GM23338 (cell line): ENCODE results near the gene NTM. TPM values are rescaled to one million over a fixed set of nuclear protein-coding genes. Genes with fewer than 3 reads are reported as not detected.

Experiments
- ATAC-seq: fragments of 200-7000 bp; cut with Tn5 transposase; 3 replicates; pipeline ENCODE4 v1.9.1; 2020
- DNase-seq: peaks from one replicate; pipeline ENCODE4 v3.0.0-alpha.2; 2015; ENCODE audit warnings: low spot score
- H2AFZ ChIP-seq: fragments of 200-600 bp; sonication (generic); 2 replicates; pipeline ENCODE4 v1.8.0; 2016; ENCODE audit warnings: antibody characterized with exemption, mild to moderate bottlenecking, moderate library complexity
- H3F3A ChIP-seq: fragments of 200-600 bp; sonication (generic); replicated peaks from 2 replicates; pipeline ENCODE4 v1.8.0; 2017; ENCODE audit warnings: antibody characterized with exemption, mixed run types, low read depth
- H3K27ac ChIP-seq: fragments of 200-600 bp; sonication (generic); 2 replicates; pipeline ENCODE4 v1.6.1; 2016; ENCODE audit warnings: low read depth
- H3K27me3 ChIP-seq: fragments of 200-600 bp; sonication (generic); 2 replicates; pipeline ENCODE4 v1.8.0; 2016; ENCODE audit warnings: mild to moderate bottlenecking, mixed run types, moderate library complexity; ENCODE audit not compliant: insufficient read depth
- H3K36me3 ChIP-seq: fragments of 200-600 bp; sonication (generic); 2 replicates; pipeline ENCODE4 v1.8.0; 2016; ENCODE audit warnings: mild to moderate bottlenecking; ENCODE audit not compliant: insufficient read depth
- H3K4me1 ChIP-seq: fragments of 200-600 bp; sonication (generic); 2 replicates; pipeline ENCODE4 v1.8.0; 2016; ENCODE audit warnings: mild to moderate bottlenecking, moderate library complexity; ENCODE audit not compliant: insufficient read depth
- H3K4me2 ChIP-seq: fragments of 200-600 bp; sonication (generic); 2 replicates; pipeline ENCODE4 v1.7.1; 2017; ENCODE audit warnings: mixed run types
- H3K4me3 ChIP-seq: fragments of 200-600 bp; sonication (generic); 2 replicates; pipeline ENCODE4 v1.6.1; 2016; ENCODE audit warnings: mixed run types
- H3K79me2 ChIP-seq: fragments of 200-600 bp; sonication (generic); replicated peaks from 2 replicates; pipeline ENCODE4 v1.8.0; 2017; ENCODE audit warnings: mild to moderate bottlenecking; ENCODE audit not compliant: insufficient read depth
- H3K9me2 ChIP-seq: fragments of 200-600 bp; sonication (generic); 2 replicates; pipeline ENCODE4 v1.8.0; 2017; ENCODE audit not compliant: insufficient read depth
- H4K20me1 ChIP-seq: fragments of 200-600 bp; sonication (generic); replicated peaks from 2 replicates; pipeline ENCODE4 v1.8.0; 2017; ENCODE audit warnings: mild to moderate bottlenecking; ENCODE audit not compliant: insufficient read depth
- H3K27ac Mint-ChIP-seq: 2 replicates; pipeline ENCODE4 v1.8.0; 2020; ENCODE audit warnings: inconsistent platforms, mild to moderate bottlenecking, moderate library complexity, mixed read lengths
- H3K27me3 Mint-ChIP-seq: 3 replicates; pipeline ENCODE4 v1.8.0; 2022; ENCODE audit warnings: low read depth, mild to moderate bottlenecking, moderate library complexity, mixed read lengths, inconsistent platforms; ENCODE audit not compliant: insufficient read depth, poor library complexity
- H3K36me3 Mint-ChIP-seq: 3 replicates; pipeline ENCODE4 v1.8.0; 2021; ENCODE audit warnings: low read depth, mild to moderate bottlenecking, inconsistent platforms, moderate library complexity, mixed read lengths
- H3K4me1 Mint-ChIP-seq: 3 replicates; pipeline ENCODE4 v1.8.0; 2020; ENCODE audit warnings: mild to moderate bottlenecking, inconsistent platforms, mixed read lengths
- H3K4me3 Mint-ChIP-seq: 3 replicates; pipeline ENCODE4 v1.8.0; 2021; ENCODE audit warnings: moderate library complexity, mild to moderate bottlenecking, inconsistent platforms, mixed read lengths
- H3K9me3 Mint-ChIP-seq: 3 replicates; pipeline ENCODE4 v1.8.0; 2020; ENCODE audit warnings: moderate library complexity, mild to moderate bottlenecking, inconsistent platforms, mixed read lengths
- CREB1 ChIP-seq: fragments of 250-450 bp; sonication (Bioruptor Pico); IDR thresholded peaks from 2 replicates; pipeline ENCODE4 v1.5.0; 2020; ENCODE audit warnings: low read depth, mild to moderate bottlenecking, moderate library complexity
- EZH2phosphoT487 ChIP-seq: fragments of 200-600 bp; sonication (generic); IDR thresholded peaks from one replicate; pipeline ENCODE4 v1.8.1; 2018; ENCODE audit warnings: antibody characterized with exemption; ENCODE audit not compliant: unreplicated experiment
- JUNB ChIP-seq: IDR thresholded peaks from one replicate; pipeline ENCODE4 v1.6.1; 2016; ENCODE audit warnings: antibody characterized with exemption; ENCODE audit not compliant: unreplicated experiment
- NANOG ChIP-seq: IDR thresholded peaks from 2 replicates; pipeline ENCODE4 v1.6.1; 2016; ENCODE audit warnings: antibody characterized with exemption, borderline replicate concordance
- POLR2AphosphoS5 ChIP-seq: IDR thresholded peaks from 2 replicates; pipeline ENCODE4 v1.6.1; 2016; ENCODE audit warnings: antibody characterized with exemption, low read depth
- STAT1 ChIP-seq: IDR thresholded peaks from one replicate; pipeline ENCODE4 v1.6.1; 2016; ENCODE audit warnings: antibody characterized with exemption; ENCODE audit not compliant: unreplicated experiment
- ZNF462 ChIP-seq: fragments of 250-450 bp; sonication (Bioruptor Pico); IDR thresholded peaks from 2 replicates; pipeline ENCODE4 v1.5.0; 2020; ENCODE audit warnings: mild to moderate bottlenecking, moderate library complexity
- polyA plus RNA-seq: library from polyadenylated mRNA; unstranded; fragments of >200 nt; fragmentation: Nextera tagmentation; extraction: Ambion mirVana; gene quantifications from 2 replicates; pipeline ENCODE4 v1.2.1, GENCODE V29; 2016
- total RNA-seq: library from RNA; depleted of rRNA; stranded (reverse); fragments of >200 nt; shearing (Covaris generic); gene quantifications from 2 replicates; pipeline ENCODE4 v1.2.3, GENCODE V29; 2014
- TF ChIP-seq, protein P1 (sequence below): IDR thresholded peaks from 2 replicates; pipeline ENCODE4 v1.6.1; 2016; ENCODE audit warnings: antibody characterized with exemption
- TF ChIP-seq, protein P2 (sequence below): IDR thresholded peaks from one replicate; pipeline ENCODE4 v1.6.1; 2018; ENCODE audit warnings: antibody characterized with exemption; ENCODE audit not compliant: unreplicated experiment
- TF ChIP-seq, protein P3 (sequence below), 2 experiments: fragments of 200-600 bp in 1 of 2; sonication (generic) in 1 of 2; conservative IDR thresholded peaks; 2 replicates each; pipeline versions ENCODE4 v1.5.1 to v1.6.1; 2016 to 2017; ENCODE audit warnings: antibody characterized with exemption in 2 of 2, low read depth in 2 of 2, mild to moderate bottlenecking in 2 of 2, moderate library complexity in 1 of 2

The NTM gene
- total and polyA plus RNA-seq, 2 experiments from 2014 or later = 10.6 to 14.6 TPM

GRCh38 chr11:131792243-131792642 lies 421.8 kb downstream of the NTM start:
- H3K4me3 Mint-ChIP-seq = no peak overlapping the region
- Histone ChIP-seq H3K79me2 (no peaks in the 10 kb centered on the region), H3K4me2 (no peak overlapping the region), H3K36me3 (no peaks in the 10 kb centered on the region), H3K9me2 (no peaks in the 10 kb centered on the region), H3F3A (no peaks in the 10 kb centered on the region), H3K27ac (no peak overlapping the region), H3K27me3 (no peaks in the 10 kb centered on the region), H3K4me3 (no peak overlapping the region), H2AFZ (no peak overlapping the region), H3K4me1 (no peaks in the 10 kb centered on the region), H4K20me1 (no peaks in the 10 kb centered on the region; the same call in 1 of the 2 replicates)
- ATAC-seq (no peak), DNase-seq (no peak)
- H3K27ac Mint-ChIP-seq = no peak overlapping the region
- TF ChIP-seq, protein P1, sequence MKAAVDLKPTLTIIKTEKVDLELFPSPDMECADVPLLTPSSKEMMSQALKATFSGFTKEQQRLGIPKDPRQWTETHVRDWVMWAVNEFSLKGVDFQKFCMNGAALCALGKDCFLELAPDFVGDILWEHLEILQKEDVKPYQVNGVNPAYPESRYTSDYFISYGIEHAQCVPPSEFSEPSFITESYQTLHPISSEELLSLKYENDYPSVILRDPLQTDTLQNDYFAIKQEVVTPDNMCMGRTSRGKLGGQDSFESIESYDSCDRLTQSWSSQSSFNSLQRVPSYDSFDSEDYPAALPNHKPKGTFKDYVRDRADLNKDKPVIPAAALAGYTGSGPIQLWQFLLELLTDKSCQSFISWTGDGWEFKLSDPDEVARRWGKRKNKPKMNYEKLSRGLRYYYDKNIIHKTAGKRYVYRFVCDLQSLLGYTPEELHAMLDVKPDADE = no peak
- TF ChIP-seq, protein P2, sequence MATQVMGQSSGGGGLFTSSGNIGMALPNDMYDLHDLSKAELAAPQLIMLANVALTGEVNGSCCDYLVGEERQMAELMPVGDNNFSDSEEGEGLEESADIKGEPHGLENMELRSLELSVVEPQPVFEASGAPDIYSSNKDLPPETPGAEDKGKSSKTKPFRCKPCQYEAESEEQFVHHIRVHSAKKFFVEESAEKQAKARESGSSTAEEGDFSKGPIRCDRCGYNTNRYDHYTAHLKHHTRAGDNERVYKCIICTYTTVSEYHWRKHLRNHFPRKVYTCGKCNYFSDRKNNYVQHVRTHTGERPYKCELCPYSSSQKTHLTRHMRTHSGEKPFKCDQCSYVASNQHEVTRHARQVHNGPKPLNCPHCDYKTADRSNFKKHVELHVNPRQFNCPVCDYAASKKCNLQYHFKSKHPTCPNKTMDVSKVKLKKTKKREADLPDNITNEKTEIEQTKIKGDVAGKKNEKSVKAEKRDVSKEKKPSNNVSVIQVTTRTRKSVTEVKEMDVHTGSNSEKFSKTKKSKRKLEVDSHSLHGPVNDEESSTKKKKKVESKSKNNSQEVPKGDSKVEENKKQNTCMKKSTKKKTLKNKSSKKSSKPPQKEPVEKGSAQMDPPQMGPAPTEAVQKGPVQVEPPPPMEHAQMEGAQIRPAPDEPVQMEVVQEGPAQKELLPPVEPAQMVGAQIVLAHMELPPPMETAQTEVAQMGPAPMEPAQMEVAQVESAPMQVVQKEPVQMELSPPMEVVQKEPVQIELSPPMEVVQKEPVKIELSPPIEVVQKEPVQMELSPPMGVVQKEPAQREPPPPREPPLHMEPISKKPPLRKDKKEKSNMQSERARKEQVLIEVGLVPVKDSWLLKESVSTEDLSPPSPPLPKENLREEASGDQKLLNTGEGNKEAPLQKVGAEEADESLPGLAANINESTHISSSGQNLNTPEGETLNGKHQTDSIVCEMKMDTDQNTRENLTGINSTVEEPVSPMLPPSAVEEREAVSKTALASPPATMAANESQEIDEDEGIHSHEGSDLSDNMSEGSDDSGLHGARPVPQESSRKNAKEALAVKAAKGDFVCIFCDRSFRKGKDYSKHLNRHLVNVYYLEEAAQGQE = no peak
- TF ChIP-seq CREB1 (CRISPR knock-in tag) = no peak
- TF ChIP-seq, protein P3, sequence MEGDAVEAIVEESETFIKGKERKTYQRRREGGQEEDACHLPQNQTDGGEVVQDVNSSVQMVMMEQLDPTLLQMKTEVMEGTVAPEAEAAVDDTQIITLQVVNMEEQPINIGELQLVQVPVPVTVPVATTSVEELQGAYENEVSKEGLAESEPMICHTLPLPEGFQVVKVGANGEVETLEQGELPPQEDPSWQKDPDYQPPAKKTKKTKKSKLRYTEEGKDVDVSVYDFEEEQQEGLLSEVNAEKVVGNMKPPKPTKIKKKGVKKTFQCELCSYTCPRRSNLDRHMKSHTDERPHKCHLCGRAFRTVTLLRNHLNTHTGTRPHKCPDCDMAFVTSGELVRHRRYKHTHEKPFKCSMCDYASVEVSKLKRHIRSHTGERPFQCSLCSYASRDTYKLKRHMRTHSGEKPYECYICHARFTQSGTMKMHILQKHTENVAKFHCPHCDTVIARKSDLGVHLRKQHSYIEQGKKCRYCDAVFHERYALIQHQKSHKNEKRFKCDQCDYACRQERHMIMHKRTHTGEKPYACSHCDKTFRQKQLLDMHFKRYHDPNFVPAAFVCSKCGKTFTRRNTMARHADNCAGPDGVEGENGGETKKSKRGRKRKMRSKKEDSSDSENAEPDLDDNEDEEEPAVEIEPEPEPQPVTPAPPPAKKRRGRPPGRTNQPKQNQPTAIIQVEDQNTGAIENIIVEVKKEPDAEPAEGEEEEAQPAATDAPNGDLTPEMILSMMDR (conservative IDR thresholded peaks at IDR 0.05; ENCODE audit: low read depth in 2 of 2) = no peak
- no peak for TF ChIP-seq EZH2phosphoT487
- no peak for TF ChIP-seq NANOG
- H3K4me1 Mint-ChIP-seq = peaks cover 17% of the 10 kb centered on the region
- H3K9me3 Mint-ChIP-seq = no peaks in the 10 kb centered on the region
- H3K27me3 Mint-ChIP-seq = no peaks in the 10 kb centered on the region
- no peaks in the 10 kb centered on the region for H3K36me3 Mint-ChIP-seq

- H3K4me1 ChIP-seq = peaks cover 13% of the 10 kb centered on the region
- H4K20me1 ChIP-seq = no peaks in the 10 kb centered on the region
- H3F3A ChIP-seq = no peaks in the 10 kb centered on the region
- DNase-seq (no peak), ATAC-seq (peak; percentile 55)
- Mint-ChIP-seq H3K27me3 (peaks cover 2% of the 10 kb centered on the region), H3K9me3 (no peaks in the 10 kb centered on the region), H3K4me3 (no peak overlapping the region), H3K36me3 (no peaks in the 10 kb centered on the region), H3K27ac (no peak overlapping the region), H3K4me1 (peaks cover 26% of the 10 kb centered on the region)
- no peaks in the 10 kb centered on the region for H3K36me3 ChIP-seq
- H2AFZ ChIP-seq = no peak overlapping the region
- H3K4me3 ChIP-seq = no peak overlapping the region
- no peaks in the 10 kb centered on the region for H3K79me2 ChIP-seq
- H3K27me3 ChIP-seq = no peaks in the 10 kb centered on the region
- H3K9me2 ChIP-seq = no peaks in the 10 kb centered on the region
- H3K27ac ChIP-seq = no peak overlapping the region
- no peak overlapping the region for H3K4me2 ChIP-seq
- TF ChIP-seq STAT1 = no peak
- no peak for TF ChIP-seq ZNF462
- TF ChIP-seq POLR2AphosphoS5 = no peak
- TF ChIP-seq JUNB = no peak
- TF ChIP-seq EZH2phosphoT487 = no peak
Observed at GRCh38 chr11:131796089-131796488, 425.7 kb downstream of the NTM start.
